GM19324 (cell line): Measurements from ENCODE around the gene GSTM2.
A peak's percentile ranks its signal among the peaks of the same experiment; 100 is the strongest.
"Not testable (repeated sequence)": the region's sequence is repeated elsewhere in the genome, so short reads cannot be mapped to it uniquely, and the experiment has no call there.

Experiments used
- ATAC-seq: cut with Tn5 transposase; IDR thresholded peaks from one replicate; pipeline ENCODE4 v1.9.1; 2021; ENCODE audit warnings: mild to moderate bottlenecking, moderate library complexity; ENCODE audit not compliant: unreplicated experiment, low FRiP score

The GSTM2 gene

DNA sequence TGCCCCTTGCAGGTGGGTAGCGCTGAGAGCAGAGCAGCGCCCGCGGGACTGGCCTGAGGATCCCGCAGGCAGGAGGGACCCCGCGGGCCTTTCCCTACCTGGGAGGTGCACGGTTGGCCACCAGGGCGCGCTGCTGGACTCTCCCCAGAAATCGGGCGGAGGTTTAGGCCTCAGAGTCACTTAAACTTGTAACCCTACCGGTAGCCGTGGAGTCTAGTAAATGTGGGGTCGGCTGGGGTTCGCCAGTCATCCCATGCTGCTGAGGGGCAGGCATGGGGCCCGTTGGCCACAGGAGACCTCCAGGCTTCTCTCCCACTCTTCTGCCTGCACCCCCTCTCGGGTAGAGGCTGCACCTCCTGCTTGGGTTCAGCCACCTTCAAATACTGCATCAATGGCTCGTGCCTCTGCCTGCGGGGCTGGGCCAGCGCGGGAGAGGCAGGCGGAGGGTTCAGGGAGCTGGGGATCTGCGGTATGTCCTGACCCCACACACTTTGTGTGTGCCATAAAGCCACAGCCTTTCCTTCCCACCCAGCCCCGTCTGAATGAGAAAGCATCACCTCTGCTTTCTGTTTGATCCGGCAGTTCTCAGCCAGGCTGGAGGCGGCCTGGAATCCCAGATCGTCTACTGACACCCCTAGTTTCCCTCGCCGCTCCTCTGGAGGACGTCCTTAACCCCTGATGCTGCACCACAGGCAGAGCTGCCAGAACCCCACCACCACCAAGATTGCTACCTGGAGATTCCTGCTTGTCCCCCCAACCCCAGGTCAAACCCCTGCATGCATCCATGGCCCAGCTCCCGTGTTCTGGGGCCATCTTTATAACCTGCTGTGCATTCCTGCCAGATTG, 24.2 kb upstream of the GSTM2 start:
- peak; percentile 84 for ATAC-seq

DNA sequence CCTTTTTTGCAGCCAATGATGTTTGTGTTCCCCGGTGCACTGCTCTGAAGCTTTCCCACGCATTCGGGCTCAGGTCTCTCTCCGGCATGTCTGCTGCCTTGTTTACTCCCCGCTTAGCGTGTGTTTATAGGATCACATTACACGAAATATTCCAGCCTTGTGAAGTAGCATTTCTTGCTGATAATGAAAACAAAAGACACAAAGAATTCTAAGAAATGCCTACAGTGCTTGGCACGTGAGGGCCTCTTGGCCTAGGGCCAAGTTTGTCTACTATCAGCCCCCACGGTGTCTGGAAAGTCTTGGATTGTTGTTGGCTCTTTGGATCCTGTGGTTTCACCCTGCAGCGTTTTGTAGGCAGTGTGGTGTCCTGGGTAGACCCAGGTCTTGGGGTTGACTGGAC, 23.2 kb upstream of the GSTM2 start:
- ATAC-seq = no peak

DNA sequence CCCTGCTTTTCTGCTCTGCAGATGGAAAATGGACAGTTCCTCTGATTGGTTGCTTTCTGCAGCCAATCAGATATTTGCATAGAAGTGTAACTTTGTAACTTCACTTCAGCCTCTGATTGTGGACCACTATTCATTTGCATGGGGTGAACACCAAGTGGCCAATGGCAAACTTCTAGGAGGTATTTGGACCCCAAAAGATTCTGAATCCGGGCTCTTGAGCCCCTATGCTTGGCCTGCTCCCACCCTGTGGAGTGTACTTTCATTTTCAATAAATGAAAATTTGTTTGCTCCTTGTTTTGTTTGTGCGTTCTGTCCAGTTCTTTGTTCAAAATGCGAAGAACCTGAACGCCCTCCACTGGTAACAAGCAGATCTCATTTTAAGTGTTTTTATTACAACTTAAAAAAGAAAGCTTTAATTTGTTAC, 18.4 kb upstream of the GSTM2 start:
- no peak for ATAC-seq

DNA sequence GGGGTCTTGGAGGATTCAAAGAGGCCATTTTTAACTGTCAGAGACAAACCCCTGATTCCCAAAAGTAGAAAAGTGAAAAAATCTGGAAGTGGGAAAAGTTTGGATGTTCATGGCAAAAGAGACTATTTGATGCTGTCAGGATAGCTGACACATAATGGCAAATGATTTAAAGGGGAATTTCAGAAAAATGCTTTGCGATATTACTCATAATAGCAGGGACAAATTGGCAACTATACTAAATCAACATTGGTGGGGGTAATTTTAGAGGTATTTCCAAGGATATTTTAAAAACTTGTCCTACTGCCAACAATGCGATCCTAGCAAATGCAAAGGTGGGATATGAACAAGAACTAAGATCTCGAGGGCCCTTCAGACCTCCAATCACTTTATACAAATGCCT, 17.2 kb upstream of the GSTM2 start:
- ATAC-seq = no peak

DNA sequence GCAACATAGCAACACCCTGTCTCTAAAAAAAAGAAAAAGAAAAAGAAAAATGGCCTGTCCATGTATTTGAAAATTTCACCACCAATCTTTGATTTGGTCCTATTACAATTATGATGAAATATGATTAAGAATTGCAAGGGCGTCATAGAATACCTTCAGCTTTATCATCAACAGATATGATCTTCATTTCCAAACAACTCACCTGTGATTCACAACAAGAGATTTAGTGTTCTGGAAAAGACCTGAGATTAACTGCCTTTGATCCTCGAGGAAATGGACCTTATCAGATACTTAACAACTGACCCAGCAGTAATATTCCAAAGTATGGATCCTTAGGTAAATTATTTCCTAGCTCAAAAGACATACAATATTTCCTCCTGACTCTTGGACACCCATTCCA, 15.5 kb upstream of the GSTM2 start:
- no peak for ATAC-seq

DNA sequence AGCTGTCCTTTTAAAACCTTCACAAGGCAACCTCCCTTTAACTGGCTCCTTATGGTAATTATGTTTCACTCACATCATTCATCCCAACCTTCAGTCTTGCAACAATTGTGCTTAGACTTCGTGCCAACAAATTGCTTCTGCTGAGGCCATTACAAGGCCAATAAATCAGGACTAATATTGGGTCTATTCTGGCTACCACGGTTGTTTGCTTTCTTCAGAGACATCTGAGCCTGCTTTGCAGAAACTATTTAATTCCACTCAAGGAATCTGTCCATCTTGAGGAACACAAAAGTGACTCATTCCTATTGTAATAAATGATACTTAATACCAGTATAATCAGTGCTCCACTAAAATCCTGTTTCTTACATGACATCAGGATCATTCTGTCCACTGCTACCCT, 14.6 kb upstream of the GSTM2 start:
- no peak for ATAC-seq

DNA sequence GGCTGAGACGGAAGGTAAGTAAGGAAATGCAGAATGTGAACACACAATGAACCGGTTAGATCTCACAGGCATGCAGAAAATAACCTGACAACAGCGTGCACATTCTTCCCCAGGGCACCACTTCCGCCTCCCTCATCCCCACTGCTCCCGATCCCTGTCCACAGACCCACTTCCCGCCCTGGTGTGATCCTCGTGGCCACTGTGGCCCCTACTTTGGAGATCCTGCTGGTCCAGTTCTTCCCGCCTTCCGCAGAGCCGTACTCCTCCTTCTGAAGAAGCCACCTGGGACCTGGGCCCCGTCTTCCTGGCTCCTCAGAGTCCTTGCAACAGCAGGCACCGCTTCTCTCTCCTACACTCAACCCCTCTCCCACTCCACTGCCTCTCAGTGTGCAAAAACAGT, 13.3 kb upstream of the GSTM2 start:
- no peak for ATAC-seq

DNA sequence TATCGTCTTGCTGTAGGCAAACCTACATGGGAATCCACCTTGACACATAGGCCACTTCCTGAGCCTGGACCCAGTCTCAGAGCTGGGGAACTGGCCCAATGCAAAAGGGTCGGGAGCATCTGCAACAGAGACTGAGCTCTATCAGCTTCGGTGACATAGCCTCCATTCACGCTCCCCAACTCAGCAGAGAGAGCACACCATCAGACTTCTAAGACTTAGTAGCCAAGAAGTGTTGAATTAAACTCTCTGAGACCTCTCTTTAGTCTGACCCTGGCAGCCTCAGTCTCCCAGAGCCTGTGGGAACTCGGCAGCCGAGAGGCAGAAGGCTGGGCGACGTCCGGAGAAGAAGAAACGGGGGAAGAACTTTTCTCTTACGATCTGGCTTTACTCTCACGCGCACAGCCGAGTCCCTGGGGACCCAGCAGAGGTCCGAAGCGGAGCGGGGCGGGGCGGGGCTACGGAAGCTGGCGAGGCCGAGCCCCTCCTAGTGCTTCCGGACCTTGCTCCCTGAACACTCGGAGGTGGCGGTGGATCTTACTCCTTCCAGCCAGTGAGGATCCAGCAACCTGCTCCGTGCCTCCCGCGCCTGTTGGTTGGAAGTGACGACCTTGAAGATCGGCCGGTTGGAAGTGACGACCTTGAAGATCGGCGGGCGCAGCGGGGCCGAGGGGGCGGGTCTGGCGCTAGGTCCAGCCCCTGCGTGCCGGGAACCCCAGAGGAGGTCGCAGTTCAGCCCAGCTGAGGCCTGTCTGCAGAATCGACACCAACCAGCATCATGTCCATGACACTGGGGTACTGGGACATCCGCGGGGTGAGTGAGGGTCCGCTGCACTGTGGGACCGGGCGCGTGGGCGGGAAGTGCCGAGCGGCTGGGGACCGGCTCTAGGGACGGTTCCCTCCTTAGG, 12.0 kb upstream of the GSTM2 start, which contains the start of gene GSTM4:
Gene GSTM4 (plus strand): TSS at position 485 of the 905 bp plus-strand sequence. CDS start 291 bp downstream, at position 776.
- ATAC-seq = peak; percentile 92

DNA sequence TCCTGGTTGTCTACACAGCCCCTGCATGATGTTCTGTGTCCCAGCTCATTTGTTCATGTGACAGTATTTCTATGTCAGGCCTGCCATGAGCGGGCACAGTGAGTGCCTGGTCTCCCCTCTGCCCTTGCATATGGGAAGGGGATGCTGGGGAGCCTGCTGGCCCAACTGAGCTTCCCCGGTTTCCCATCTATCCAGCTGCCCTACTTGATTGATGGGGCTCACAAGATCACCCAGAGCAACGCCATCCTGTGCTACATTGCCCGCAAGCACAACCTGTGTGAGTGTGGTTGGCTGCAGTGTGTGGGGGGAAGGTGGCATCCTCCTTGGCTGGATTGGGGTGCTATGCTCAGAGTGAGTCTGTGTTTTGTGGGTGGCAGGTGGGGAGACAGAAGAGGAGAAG, 10.5 kb upstream of the GSTM2 start:
- no peak for ATAC-seq

DNA sequence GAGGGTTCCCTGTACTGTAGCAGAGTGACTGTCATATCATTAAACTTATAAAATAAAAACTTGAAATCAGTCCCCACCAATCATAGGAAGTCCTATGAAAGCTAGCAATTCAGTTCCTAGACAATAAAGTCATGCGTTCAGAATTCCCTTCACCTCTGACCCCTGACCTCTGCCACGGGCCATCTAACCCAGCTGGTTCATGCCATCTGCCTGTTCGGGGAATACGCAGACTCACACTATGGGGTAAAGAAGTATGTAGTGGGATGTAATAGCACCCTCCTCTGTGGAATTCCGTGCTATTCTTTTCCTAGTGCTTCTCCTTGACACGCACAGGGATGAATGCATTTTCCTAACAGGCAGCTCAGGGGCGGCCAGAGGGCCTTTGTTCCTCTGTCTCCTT, 9.9 kb upstream of the GSTM2 start:
- ATAC-seq = no peak

DNA sequence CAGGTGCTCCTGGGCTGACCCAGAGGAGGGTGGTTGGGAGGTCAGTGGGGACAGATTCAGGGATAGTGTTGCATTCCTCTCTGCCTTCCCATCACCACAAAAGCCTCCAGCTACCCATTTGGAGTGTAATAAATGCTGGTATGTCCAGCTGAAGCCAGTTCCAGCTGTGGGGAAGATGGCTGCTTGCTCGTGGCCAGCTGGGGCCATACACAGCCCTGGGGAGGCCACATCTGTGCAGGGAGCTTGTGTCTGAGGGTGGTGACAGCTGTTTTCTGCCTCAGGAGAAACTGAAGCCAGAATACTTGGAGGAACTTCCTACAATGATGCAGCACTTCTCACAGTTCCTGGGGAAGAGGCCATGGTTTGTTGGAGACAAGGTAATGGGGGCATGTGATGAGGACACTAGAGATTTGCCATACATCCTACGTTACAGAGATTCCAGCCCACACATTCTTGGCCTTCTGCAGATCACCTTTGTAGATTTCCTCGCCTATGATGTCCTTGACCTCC, 9.3 kb upstream of the GSTM2 start:
- ATAC-seq = no peak

DNA sequence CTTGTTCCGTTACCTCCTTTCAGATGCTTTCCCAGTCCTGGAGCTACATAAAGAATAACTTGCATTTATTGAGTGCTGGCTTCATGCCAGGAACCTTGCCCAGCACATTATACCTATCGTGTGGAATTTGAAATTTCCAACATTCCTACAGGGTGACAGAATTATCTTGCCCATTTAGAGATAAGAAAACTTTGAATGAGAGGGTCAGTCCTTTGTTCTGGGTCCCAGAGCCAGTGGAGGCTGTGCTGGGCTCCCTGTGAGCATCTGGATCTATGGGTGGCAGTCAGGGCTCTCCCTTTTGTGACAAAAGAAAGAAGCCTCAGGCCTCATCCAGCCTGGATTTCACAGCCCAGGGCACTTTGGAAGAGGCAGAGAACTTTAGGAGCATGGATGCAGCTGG, 8.7 kb upstream of the GSTM2 start:
- no peak for ATAC-seq

DNA sequence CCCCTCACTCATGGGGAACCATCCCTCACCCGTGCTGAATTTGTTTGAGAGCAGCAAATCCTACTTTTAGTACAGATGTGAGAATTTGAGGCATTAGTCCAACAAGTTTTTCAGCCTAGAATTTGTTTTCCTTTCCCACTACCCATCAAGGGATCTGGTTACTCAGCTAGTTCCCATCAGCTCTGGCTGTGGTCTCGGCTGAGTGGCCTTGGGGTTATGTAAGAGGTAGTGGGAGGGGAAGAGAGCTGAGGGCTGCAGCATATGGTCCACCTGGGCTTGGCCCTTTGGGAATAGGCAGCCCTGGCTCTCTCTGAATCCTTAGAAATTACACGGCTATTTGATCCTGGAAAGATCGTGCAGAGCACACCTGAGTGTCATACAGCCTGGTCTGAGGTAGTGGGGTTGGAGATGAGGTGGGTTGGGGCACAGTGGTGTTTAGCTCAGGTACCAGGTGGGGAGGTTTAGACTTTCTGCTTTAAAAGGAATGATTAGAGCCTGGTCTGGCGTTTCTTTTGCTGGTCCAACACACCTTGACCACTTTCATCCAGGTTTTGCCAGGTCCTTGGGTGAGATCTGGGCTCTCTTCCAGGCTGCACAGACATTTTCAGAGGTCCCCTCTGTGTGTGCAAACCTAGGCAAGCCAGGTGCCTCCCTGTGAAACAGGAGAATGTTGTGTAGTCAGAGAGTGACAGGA, 7.7 kb upstream of the GSTM2 start:
- ATAC-seq = no peak

DNA sequence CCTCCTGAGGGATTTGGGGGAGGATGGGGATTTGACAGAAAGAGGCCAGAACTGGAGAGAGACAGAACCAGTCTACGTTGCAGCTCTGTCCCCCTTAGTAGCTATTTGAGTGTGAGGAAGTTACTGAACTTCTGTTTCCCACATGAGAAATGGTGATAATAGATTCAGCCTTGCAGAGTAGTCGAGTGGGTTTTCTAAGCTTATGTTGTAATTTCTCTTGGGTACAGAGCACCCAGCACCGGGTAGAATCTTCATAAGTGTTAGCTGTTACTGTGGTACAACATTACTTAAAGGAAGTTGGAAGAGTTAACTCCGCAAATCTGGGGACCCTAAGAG, 7.2 kb upstream of the GSTM2 start:
- not testable (repeated sequence) for ATAC-seq

DNA sequence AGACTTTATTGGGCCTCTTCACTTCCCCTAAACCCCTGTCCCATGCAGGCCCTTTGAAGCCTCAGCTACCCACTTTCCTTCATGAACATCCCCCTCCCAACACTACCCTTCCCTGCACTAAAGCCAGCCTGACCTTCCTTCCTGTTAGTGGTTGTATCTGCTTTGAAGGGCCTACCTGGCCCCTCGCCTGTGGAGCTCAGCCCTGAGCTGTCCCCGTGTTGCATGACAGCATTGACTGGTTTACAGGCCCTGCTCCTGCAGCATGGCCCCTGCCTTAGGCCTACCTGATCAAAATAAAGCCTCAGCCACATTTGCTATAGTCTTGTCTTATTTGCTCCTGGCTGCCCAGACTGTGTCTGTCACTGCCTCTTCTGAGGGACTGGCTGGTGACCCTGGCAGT, 6.5 kb upstream of the GSTM2 start:
- ATAC-seq = no peak

DNA sequence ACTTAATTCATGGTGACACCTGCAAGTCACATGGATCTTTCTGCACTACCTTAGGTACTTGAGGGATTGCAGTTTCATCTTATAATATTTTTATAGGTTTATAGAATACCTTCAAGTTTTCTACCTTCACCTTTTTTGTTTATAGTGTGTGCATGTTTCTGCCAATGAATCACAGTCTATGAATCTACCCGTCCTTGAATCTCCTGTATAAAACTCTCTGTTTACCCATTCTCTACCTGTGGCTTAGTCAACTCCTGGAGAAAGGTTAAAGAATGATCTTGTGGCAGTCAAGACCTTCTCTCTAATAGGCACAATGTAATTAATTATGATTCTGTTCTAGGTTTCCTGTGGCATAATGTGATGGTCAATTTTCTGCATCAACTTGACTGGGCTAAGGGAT, 3.2 kb upstream of the GSTM2 start:
- ATAC-seq = no peak

DNA sequence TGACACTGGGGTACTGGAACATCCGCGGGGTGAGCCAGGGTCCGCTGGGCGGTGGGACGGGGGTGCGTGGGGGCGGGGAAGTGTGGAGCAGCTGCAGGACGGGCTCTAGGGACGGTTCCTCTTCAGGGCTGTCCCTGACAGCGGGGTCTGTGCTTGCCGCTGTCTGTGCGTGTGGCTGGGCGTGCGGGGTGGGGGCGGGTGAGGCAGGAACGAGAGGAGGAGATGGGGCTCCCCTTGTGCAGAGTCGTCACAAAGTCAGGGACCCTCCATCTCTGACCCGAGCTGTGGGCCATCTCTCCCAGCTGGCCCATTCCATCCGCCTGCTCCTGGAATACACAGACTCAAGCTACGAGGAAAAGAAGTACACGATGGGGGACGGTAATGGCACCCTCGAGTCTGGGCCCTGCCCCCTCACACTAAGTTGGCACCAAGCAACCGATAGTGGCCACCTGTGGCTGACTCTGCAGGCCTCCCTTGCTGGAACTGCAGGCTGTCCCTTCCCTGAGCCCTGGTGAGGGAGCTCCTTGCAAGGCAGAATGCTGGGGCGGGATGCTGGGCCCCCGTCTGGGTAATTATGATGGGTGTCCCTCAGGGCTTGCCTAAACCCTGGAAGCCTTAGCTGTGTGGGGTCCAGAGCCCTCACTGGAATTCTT, 392 bp downstream of the GSTM2 start:
- no peak for ATAC-seq

DNA sequence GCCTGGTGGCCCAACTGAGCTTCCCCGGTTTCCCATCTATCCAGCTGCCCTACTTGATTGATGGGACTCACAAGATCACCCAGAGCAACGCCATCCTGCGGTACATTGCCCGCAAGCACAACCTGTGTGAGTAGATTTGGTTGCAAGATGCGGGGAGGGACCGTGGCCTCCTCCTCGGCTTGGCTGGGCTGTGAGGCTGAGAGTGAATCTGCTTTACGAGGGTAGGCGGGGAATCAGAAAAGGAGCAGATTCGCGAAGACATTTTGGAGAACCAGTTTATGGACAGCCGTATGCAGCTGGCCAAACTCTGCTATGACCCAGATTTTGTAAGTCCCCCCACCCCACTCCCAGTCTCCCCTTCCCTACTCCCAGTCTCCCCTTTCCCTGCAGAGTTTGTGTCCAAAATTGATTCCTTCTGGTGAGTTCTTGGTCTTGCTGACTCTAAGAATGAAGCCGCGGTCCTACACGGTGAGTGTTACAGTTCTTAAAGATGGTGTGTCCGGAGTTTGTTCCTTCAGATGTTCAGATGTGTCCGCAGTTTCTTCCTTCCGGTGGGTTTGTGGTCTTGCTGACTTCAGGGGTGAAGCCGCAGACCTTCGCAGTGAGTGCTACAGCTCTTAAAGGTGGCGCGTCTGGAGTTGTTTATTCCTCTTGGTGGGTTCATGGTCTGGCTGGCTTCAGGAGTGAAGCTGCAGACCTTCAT, 1.5 kb downstream of the GSTM2 start:
- ATAC-seq = no peak

DNA sequence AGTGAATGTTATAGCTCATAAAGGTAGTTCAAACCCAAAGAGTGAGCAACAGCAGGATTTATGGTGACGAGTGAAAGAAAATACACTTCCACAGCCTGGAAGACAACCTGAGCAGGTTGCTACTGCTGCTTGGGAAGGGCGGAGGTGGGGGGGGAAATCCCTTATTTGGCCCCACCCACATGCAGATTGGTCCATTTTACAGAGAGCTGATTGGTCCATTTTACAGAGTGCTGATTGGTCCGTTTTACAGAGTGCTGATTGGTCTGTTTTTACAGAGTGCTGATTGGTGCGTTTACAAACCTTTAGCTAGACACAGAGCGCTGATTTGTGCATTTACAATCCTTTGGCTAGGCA, 2.1 kb downstream of the GSTM2 start:
- not testable (repeated sequence) for ATAC-seq

DNA sequence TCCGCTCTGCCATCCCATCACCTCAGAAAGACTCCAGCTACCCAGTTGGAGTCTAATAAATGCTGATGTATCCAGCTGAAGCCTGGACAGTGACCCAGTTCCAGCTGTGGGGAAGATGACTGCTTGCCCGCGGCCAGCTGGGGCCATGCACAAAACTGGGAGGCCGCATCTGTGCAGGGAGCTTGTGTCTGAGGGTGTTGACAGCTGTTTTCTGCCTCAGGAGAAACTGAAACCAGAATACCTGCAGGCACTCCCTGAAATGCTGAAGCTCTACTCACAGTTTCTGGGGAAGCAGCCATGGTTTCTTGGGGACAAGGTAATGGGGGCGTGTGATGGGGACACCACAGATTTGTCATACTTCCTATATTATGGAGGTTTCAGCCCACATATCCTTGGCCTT, 3.2 kb downstream of the GSTM2 start:
- no peak for ATAC-seq
